Anterior cingulate cortex (tissue), 58 donors: Measurements from ENCODE around the gene CARD10.

Experiments used
- DNase-seq, 58 donors: peaks; one replicate each; lab custom pipeline; 2025; lab: John Stamatoyannopoulos, UW

The CARD10 gene

GRCh38 chr22:37519268-37520195 lies at the start of gene CARD10:
Gene CARD10 (minus strand): TSS chr22:37519415. CDS start chr22:37519200, 215 bp downstream.
- DNase-seq: no peak

- DNase-seq: peak in 1 of 58 donors; percentile 51
These were observed 49.3 kb upstream of the CARD10 start for GRCh38 chr22:37568448-37569008.

GRCh38 chr22:37568012-37568411 lies 48.8 kb upstream of the CARD10 start:
- DNase-seq: no peak

- DNase-seq: peak in 53 of 58 donors; percentile 9 to 83 (median 55)
These were observed 47.9 kb upstream of the CARD10 start for GRCh38 chr22:37566903-37567798.

- DNase-seq: peak in 18 of 58 donors; percentile 24 to 70 (median 44)
These were observed 47.2 kb upstream of the CARD10 start for GRCh38 chr22:37566329-37566837.

GRCh38 chr22:37565830-37566229 lies 46.6 kb upstream of the CARD10 start:
- no peak for DNase-seq

- peak in 2 of 58 donors; percentile 53 to 54 for DNase-seq
These were observed 45.0 kb upstream of the CARD10 start for GRCh38 chr22:37564111-37564711.

- peak in 50 of 58 donors; percentile 29 to 94 (median 74) for DNase-seq
These were observed 44.2 kb upstream of the CARD10 start for GRCh38 chr22:37563153-37564081.

- DNase-seq: no peak
These were observed 43.0 kb upstream of the CARD10 start for GRCh38 chr22:37562049-37562875.

GRCh38 chr22:37561212-37562048 lies 42.2 kb upstream of the CARD10 start:
- DNase-seq: peak in 55 of 58 donors; percentile 22 to 92 (median 74)

- DNase-seq: peak in 11 of 58 donors; percentile 27 to 66 (median 39)
These were observed 41.5 kb upstream of the CARD10 start for GRCh38 chr22:37560608-37561211.

GRCh38 chr22:37559901-37560607 lies 40.8 kb upstream of the CARD10 start, which contains the start of gene CDC42EP1:
Gene CDC42EP1 (plus strand): TSS chr22:37560480. CDS start chr22:37566350, 5,870 bp downstream.
- peak in 38 of 58 donors; percentile 16 to 82 (median 56) for DNase-seq

- no peak for DNase-seq
These were observed 40.3 kb upstream of the CARD10 start for GRCh38 chr22:37559521-37559900.

GRCh38 chr22:37558815-37559214 lies 39.6 kb upstream of the CARD10 start:
- DNase-seq: no peak

GRCh38 chr22:37557321-37558001 lies 38.2 kb upstream of the CARD10 start:
- no peak for DNase-seq
